Measurements from ENCODE around the gene RAI14.

- TF ChIP-seq CTCF (IDR thresholded peaks at IDR 0.05) (no peak), POLR2A (IDR thresholded peaks at IDR 0.05) (no peak)
Observed at GRCh38 chr5:34608859-34609648, 47.1 kb upstream of the RAI14 start.

All from lower leg skin (tissue), 3 donors.